GM23248 (cell line): Measurements from ENCODE around the gene SMARCA2. TPM values are rescaled to one million over a fixed set of nuclear protein-coding genes. Genes with fewer than 3 reads are reported as not detected.

ENCODE experiments used
- DNase-seq: peaks from one replicate; pipeline ENCODE4 v3.0.0-alpha.2; 2015
- H2AFZ ChIP-seq: fragments of 200-600 bp; sonication (generic); 2 replicates; pipeline ENCODE4 v1.6.1; 2016; ENCODE audit warnings: antibody characterized with exemption
- H3F3A ChIP-seq: fragments of 200-600 bp; sonication (generic); 2 replicates; pipeline ENCODE4 v1.6.1; 2016; ENCODE audit warnings: mild to moderate bottlenecking, antibody characterized with exemption, mixed run types; ENCODE audit not compliant: insufficient read depth
- H3K27ac ChIP-seq: fragments of 200-600 bp; sonication (generic); 2 replicates; pipeline ENCODE4 v1.5.1; 2016; ENCODE audit warnings: mild to moderate bottlenecking
- H3K27me3 ChIP-seq: fragments of 200-600 bp; sonication (generic); replicated peaks from 2 replicates; pipeline ENCODE4 v1.6.1; 2016; ENCODE audit warnings: mild to moderate bottlenecking; ENCODE audit not compliant: insufficient read depth
- H3K36me3 ChIP-seq: fragments of 200-600 bp; sonication (generic); 2 replicates; pipeline ENCODE4 v1.6.1; 2016; ENCODE audit warnings: low read depth, mild to moderate bottlenecking
- H3K4me1 ChIP-seq: fragments of 200-600 bp; sonication (generic); 2 replicates; pipeline ENCODE4 v1.6.1; 2016; ENCODE audit warnings: mild to moderate bottlenecking; ENCODE audit not compliant: insufficient read depth
- H3K4me2 ChIP-seq: fragments of 200-600 bp; sonication (generic); one replicate; pipeline ENCODE4 v1.6.1; 2016; ENCODE audit warnings: mild to moderate bottlenecking; ENCODE audit not compliant: unreplicated experiment
- H3K4me3 ChIP-seq: fragments of 200-600 bp; sonication (generic); 2 replicates; pipeline ENCODE4 v1.5.1; 2016; ENCODE audit warnings: mild to moderate bottlenecking
- H3K79me2 ChIP-seq: fragments of 200-600 bp; sonication (generic); 2 replicates; pipeline ENCODE4 v1.6.1; 2016; ENCODE audit warnings: mild to moderate bottlenecking; ENCODE audit not compliant: insufficient read depth
- H3K9ac ChIP-seq: fragments of 200-600 bp; sonication (generic); 2 replicates; pipeline ENCODE4 v1.6.1; 2016; ENCODE audit warnings: mild to moderate bottlenecking
- H3K9me2 ChIP-seq: fragments of 200-600 bp; sonication (generic); 2 replicates; pipeline ENCODE4 v1.6.1; 2016; ENCODE audit warnings: mixed run types, mild to moderate bottlenecking, moderate library complexity; ENCODE audit not compliant: insufficient read depth
- H3K9me3 ChIP-seq: fragments of 200-600 bp; sonication (generic); one replicate; pipeline ENCODE4 v1.6.1; 2017; ENCODE audit warnings: low read depth
- H4K20me1 ChIP-seq: fragments of 200-600 bp; sonication (generic); 2 replicates; pipeline ENCODE4 v1.6.0; 2016; ENCODE audit not compliant: insufficient read depth
- EZH2 ChIP-seq: fragments of 200-600 bp; sonication (generic); IDR thresholded peaks from 2 replicates; pipeline ENCODE4 v1.6.1; 2018; ENCODE audit warnings: antibody characterized with exemption, mild to moderate bottlenecking; ENCODE audit not compliant: insufficient read depth, poor library complexity, severe bottlenecking
- EZH2phosphoT487 ChIP-seq: fragments of 200-600 bp; sonication (generic); IDR thresholded peaks from 2 replicates; pipeline ENCODE4 v1.6.1; 2018; ENCODE audit warnings: antibody characterized with exemption, moderate library complexity, mild to moderate bottlenecking, low read depth; ENCODE audit not compliant: insufficient read depth
- WGBS, 2 experiments: methylation state at CpG; one replicate each; pipeline ENCODE4 v1.1.6; 2015 to 2017; ENCODE audit warnings: low lambda C conversion rate in 2 of 2, low coverage in 1 of 2; ENCODE audit errors: missing lambda C conversion rate in 2 of 2; 5-methylcytosine and 5-hydroxymethylcytosine counted together
- in situ Hi-C: fragments of 300-500 bp; cut with MboI; formaldehyde crosslinking; loops from 2 replicates; pipeline ENCODE4 v1.15.0; 2020
- polyA plus RNA-seq: library from polyadenylated mRNA; unstranded; fragments of >200 nt; fragmentation: Nextera tagmentation; extraction: Ambion mirVana; gene quantifications from 2 replicates; pipeline ENCODE4 v1.2.1, GENCODE V29; 2016
- total RNA-seq: library from RNA; depleted of rRNA; stranded (reverse); fragments of >200 nt; shearing (Covaris generic); gene quantifications from 2 replicates; pipeline ENCODE4 v1.2.3, GENCODE V29; 2014

SMARCA2 gene
- total and polyA plus RNA-seq, 2 experiments from 2014 or later = 26.7 to 47.4 TPM

DNA sequence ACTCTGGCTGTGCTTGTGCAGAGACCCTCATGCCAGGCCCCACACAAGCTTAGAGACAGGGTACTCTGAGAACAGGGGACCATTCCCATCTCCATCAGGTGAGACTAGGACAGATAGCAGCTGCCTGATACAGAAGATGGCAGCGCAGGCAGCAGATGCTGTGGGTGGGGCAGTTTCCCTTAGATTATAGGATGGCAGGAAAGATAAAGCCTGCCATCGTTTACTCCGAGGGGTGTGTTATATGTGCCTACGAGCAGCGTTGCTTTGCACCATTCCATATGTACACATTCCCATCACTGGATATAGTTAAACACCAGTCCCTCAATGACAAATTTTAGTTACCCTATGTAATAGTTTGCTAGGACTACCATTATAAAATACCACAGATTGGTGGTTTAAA is 135.2 kb downstream of the SMARCA2 start:
- Histone ChIP-seq H3K9me2 (no peaks in the 10 kb centered on the region), H3K27me3 (no peaks in the 10 kb centered on the region), H3K4me2 (no peak overlapping the region), H3K4me3 (no peak overlapping the region), H3K36me3 (no peaks in the 10 kb centered on the region), H4K20me1 (no peaks in the 10 kb centered on the region), H3K27ac (no peak overlapping the region), H3K79me2 (peaks cover 62% of the 10 kb centered on the region), H2AFZ (no peak overlapping the region), H3K9me3 (no peaks in the 10 kb centered on the region), H3F3A (no peaks in the 10 kb centered on the region), H3K9ac (no peak overlapping the region), H3K4me1 (no peaks in the 10 kb centered on the region)
- no peak for TF ChIP-seq EZH2phosphoT487
- TF ChIP-seq EZH2 = no peak
- in situ Hi-C loops = no loop called here
- WGBS, 2 experiments = 97 to 99% methylated on average over 5 of the region's 5 CpGs
- DNase-seq = no peak

DNA sequence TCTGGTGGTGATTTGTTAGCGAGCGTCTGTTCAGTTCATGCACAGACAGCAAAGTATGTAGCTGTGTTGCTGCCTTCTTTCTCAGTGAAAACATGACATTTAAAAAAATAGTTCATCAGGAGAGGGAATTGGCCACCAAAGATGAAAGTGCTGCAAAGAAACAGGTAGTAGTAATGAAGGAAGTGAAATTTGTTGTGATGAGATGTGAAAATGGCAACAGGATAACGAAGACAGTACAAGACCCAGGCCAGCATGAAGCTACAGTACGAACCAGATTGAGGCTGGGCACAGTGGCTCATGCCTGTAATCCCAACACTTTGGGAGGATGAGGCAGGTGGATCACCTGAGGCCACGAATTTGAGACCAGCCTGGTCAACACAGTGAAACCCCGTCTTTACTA is 136.0 kb downstream of the SMARCA2 start:
- no peaks in the 10 kb centered on the region for H3K4me1 ChIP-seq
- H4K20me1 ChIP-seq = no peaks in the 10 kb centered on the region
- no peaks in the 10 kb centered on the region for H3F3A ChIP-seq
- H3K4me2 ChIP-seq = no peak overlapping the region
- no peaks in the 10 kb centered on the region for H3K27me3 ChIP-seq
- H3K9ac ChIP-seq = no peak overlapping the region
- H3K4me3 ChIP-seq = no peak overlapping the region
- peaks cover 61% of the 10 kb centered on the region for H3K79me2 ChIP-seq
- H3K36me3 ChIP-seq = no peaks in the 10 kb centered on the region
- no peak for DNase-seq
- no peaks in the 10 kb centered on the region for H3K9me2 ChIP-seq
- H3K9me3 ChIP-seq = no peaks in the 10 kb centered on the region
- in situ Hi-C loops = no loop called here
- no peak overlapping the region for H3K27ac ChIP-seq
- H2AFZ ChIP-seq = no peak overlapping the region
- 94 to 95% methylated on average over 6 of the region's 6 CpGs for WGBS, 2 experiments
- TF ChIP-seq EZH2phosphoT487 (no peak), EZH2 (no peak)

DNA sequence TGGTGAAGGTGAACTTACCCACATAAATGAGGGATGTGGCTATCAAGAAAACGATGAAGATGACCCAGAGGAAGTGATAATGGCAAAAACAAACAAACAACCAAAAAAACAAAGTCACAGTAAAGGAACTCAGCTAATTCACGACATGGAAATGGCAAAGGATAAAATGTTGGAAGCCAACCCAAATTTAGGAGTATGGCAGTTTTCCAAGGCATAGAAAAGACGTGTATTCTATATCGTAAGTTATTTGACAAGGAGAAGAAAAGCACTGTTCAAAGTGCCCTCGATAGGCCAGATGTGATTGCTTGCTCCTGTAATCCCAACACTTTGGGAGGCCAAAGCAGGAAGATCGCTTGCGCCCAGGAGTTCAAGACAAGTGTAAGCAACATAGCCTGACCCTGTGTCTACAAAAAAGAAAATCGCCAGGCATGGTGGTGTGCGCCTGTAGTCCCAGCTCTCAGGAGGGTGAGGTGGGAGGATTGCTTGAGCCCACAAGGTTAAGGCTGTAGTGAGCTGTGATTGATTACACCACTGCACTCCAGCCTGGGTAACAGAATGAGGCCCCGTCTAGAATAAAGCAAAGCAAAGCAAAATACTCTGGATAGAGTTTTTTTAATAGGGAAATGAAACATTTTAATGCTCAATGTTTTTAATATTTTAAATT is 138.0 kb downstream of the SMARCA2 start:
- Histone ChIP-seq H3F3A (peaks cover 16% of the 10 kb centered on the region), H4K20me1 (no peaks in the 10 kb centered on the region), H3K9me3 (no peaks in the 10 kb centered on the region), H3K27me3 (no peaks in the 10 kb centered on the region), H3K9ac (no peak overlapping the region), H3K27ac (no peak overlapping the region), H2AFZ (no peak overlapping the region), H3K36me3 (no peaks in the 10 kb centered on the region), H3K4me2 (no peak overlapping the region), H3K4me3 (no peak overlapping the region), H3K9me2 (no peaks in the 10 kb centered on the region), H3K4me1 (peaks cover 9% of the 10 kb centered on the region), H3K79me2 (peaks cover 71% of the 10 kb centered on the region)
- no peak for DNase-seq
- 59 to 68% methylated on average over 9 to 10 of the region's 10 CpGs for WGBS, 2 experiments
- in situ Hi-C loops = no loop called here
- TF ChIP-seq EZH2phosphoT487 = no peak
- TF ChIP-seq EZH2 = no peak

DNA sequence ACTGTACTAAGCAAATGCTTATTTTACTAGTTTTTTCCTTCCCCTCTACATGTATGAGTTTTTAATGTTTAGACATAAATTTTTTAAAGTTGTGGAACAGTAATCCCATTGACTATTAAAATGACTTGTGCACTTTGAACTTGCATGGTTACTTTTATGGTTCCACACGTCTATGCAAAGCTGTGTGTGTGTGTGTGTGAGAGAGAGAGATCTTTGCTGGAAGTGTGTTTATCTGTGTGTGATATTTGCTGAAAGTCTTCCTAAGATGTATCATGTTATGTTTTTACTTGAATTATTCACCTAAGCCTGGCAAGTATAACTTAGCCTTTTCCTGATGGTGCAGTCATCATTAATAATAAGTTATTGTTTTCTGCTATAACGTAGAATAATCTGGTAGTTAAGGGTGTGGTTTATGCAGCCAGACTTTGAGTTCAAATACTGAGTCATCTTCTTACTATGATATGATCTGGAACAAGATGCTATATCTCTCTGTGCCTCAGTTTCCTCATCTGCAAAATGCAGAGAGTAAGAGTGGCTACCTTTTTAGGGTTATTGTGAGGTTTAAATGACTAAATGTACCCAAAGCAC is 138.6 kb downstream of the SMARCA2 start:
- peak; percentile 15 for DNase-seq
- H3K9ac ChIP-seq = no peak overlapping the region
- in situ Hi-C loops = no loop called here
- H4K20me1 ChIP-seq = no peaks in the 10 kb centered on the region
- H3K4me2 ChIP-seq = no peak overlapping the region
- WGBS, 2 experiments = 60 to 67% methylated on average over 2 of the region's 2 CpGs
- H3K27ac ChIP-seq = no peak overlapping the region
- no peaks in the 10 kb centered on the region for H3K9me2 ChIP-seq
- no peak overlapping the region for H2AFZ ChIP-seq
- TF ChIP-seq EZH2phosphoT487 (no peak), EZH2 (no peak)
- H3K27me3 ChIP-seq = no peaks in the 10 kb centered on the region
- no peaks in the 10 kb centered on the region for H3K36me3 ChIP-seq
- no peaks in the 10 kb centered on the region for H3K9me3 ChIP-seq
- H3K4me3 ChIP-seq = no peak overlapping the region
- H3K4me1 ChIP-seq = peaks cover 9% of the 10 kb centered on the region
- peaks cover 22% of the 10 kb centered on the region for H3F3A ChIP-seq
- peaks cover 72% of the 10 kb centered on the region for H3K79me2 ChIP-seq

DNA sequence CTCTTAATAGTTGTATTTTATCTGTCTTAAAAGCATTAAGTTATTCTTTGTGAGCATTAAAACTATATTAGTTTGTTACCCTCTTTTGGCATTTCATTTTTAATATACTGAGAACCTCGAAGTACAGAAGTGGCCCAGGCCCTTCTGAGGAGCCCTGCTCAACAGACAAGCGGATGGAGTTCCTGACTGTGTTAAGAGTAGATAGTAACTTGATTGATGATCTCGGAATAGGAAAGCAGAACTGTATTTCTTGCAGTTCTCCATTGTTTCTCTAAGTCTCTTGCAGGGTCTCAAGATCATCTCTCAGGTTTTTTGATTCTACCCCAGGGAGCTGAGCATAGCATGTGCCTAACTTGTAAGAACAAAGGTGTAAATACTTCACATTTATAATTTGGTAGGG is 139.6 kb downstream of the SMARCA2 start:
- Histone ChIP-seq H3F3A (peaks cover 26% of the 10 kb centered on the region), H3K4me3 (no peak overlapping the region), H2AFZ (no peak overlapping the region), H3K9me2 (no peaks in the 10 kb centered on the region), H3K79me2 (peaks cover 74% of the 10 kb centered on the region), H4K20me1 (no peaks in the 10 kb centered on the region), H3K36me3 (no peaks in the 10 kb centered on the region), H3K4me1 (peaks cover 9% of the 10 kb centered on the region), H3K9me3 (no peaks in the 10 kb centered on the region), H3K4me2 (no peak overlapping the region), H3K27me3 (no peaks in the 10 kb centered on the region), H3K9ac (no peak overlapping the region), H3K27ac (no peak overlapping the region)
- DNase-seq = no peak
- WGBS, 2 experiments = 96 to 98% methylated on average over 3 of the region's 3 CpGs
- in situ Hi-C loops = no loop called here
- TF ChIP-seq EZH2phosphoT487 = no peak
- no peak for TF ChIP-seq EZH2
